HG03378 (cell line): ENCODE data around the gene APOL6.
"Not testable (repeated sequence)": the region's sequence is repeated elsewhere in the genome, so short reads cannot be mapped to it uniquely, and the experiment has no call there.

ENCODE experiments used
- ATAC-seq: cut with Tn5 transposase; IDR thresholded peaks from one replicate; pipeline ENCODE4 v1.9.1; 2021; ENCODE audit warnings: mild to moderate bottlenecking, moderate library complexity; ENCODE audit not compliant: unreplicated experiment

Gene APOL6

GRCh38 chr22:35674335-35674734, 26.1 kb downstream of the APOL6 start:
- ATAC-seq = no peak

GRCh38 chr22:35676065-35676464, 27.8 kb downstream of the APOL6 start:
- ATAC-seq = not testable (repeated sequence)

- no peak for ATAC-seq
Observed at GRCh38 chr22:35677460-35678187, 29.4 kb downstream of the APOL6 start.

- ATAC-seq = no peak
Observed at GRCh38 chr22:35678836-35679235, 30.6 kb downstream of the APOL6 start.

- not testable (repeated sequence) for ATAC-seq
Observed at GRCh38 chr22:35679492-35679891, 31.2 kb downstream of the APOL6 start.

GRCh38 chr22:35681454-35682052, 33.3 kb downstream of the APOL6 start:
- ATAC-seq = no peak

GRCh38 chr22:35683560-35683959, 35.3 kb downstream of the APOL6 start:
- no peak for ATAC-seq

- ATAC-seq = no peak
Observed at GRCh38 chr22:35684270-35684700, 36.0 kb downstream of the APOL6 start.

- no peak for ATAC-seq
Observed at GRCh38 chr22:35684732-35685131, 36.5 kb downstream of the APOL6 start.

- no peak for ATAC-seq
Observed at GRCh38 chr22:35685731-35686130, 37.5 kb downstream of the APOL6 start.

- no peak for ATAC-seq
Observed at GRCh38 chr22:35686298-35686697, 38.1 kb downstream of the APOL6 start.

- no peak for ATAC-seq
Observed at GRCh38 chr22:35687461-35687860, 39.2 kb downstream of the APOL6 start.

- no peak for ATAC-seq
Observed at GRCh38 chr22:35688913-35689675, 40.8 kb downstream of the APOL6 start.

GRCh38 chr22:35690001-35690400, 41.8 kb downstream of the APOL6 start:
- no peak for ATAC-seq

- no peak for ATAC-seq
Observed at GRCh38 chr22:35695202-35695601, 47.0 kb downstream of the APOL6 start.

- ATAC-seq = no peak
Observed at GRCh38 chr22:35697142-35697541, 48.9 kb downstream of the APOL6 start.

- not testable (repeated sequence) for ATAC-seq
Observed at GRCh38 chr22:35699852-35700251, 51.6 kb downstream of the APOL6 start.

- no peak for ATAC-seq
Observed at GRCh38 chr22:35703861-35704584, 55.8 kb downstream of the APOL6 start.

- no peak for ATAC-seq
Observed at GRCh38 chr22:35705141-35705540, 56.9 kb downstream of the APOL6 start.

GRCh38 chr22:35708453-35708852, 60.2 kb downstream of the APOL6 start:
- no peak for ATAC-seq

GRCh38 chr22:35708917-35709316, 60.7 kb downstream of the APOL6 start:
- ATAC-seq = no peak
